Measurements from ENCODE around the gene DLX1.
"Not testable (repeated sequence)": the region's sequence is repeated elsewhere in the genome, so short reads cannot be mapped to it uniquely, and the experiment has no call there.

Gene DLX1

GRCh38 chr2:172052000-172052983, 33.0 kb upstream of the DLX1 start:
- DNase-seq (ENCODE audit: low read depth): no peak
- H3K4me3 ChIP-seq (ENCODE audit: low read length): no peak overlapping the region
- no peak for TF ChIP-seq CTCF (IDR thresholded peaks at IDR 0.05; ENCODE audit: insufficient read depth, low read depth, low read length, missing control alignments)

- H3K4me3 ChIP-seq (ENCODE audit: low read length): no peak overlapping the region
- no peak for DNase-seq (ENCODE audit: low read depth)
- TF ChIP-seq CTCF (IDR thresholded peaks at IDR 0.05; ENCODE audit: insufficient read depth, low read depth, low read length, missing control alignments): no peak
Measured at GRCh38 chr2:172053486-172053885, 31.8 kb upstream of the DLX1 start.

- H3K4me3 ChIP-seq (ENCODE audit: low read length): no peak overlapping the region
- no peak for DNase-seq (ENCODE audit: low read depth)
- TF ChIP-seq CTCF (IDR thresholded peaks at IDR 0.05; ENCODE audit: insufficient read depth, low read depth, low read length, missing control alignments): no peak
Measured at GRCh38 chr2:172056293-172056692, 29.0 kb upstream of the DLX1 start.

- no peak for DNase-seq (ENCODE audit: low read depth)
- H3K4me3 ChIP-seq (ENCODE audit: low read length): no peak overlapping the region
- no peak for TF ChIP-seq CTCF (IDR thresholded peaks at IDR 0.05; ENCODE audit: insufficient read depth, low read depth, low read length, missing control alignments)
Measured at GRCh38 chr2:172058660-172059059, 26.6 kb upstream of the DLX1 start.

GRCh38 chr2:172060118-172060517, 25.2 kb upstream of the DLX1 start:
- not testable (repeated sequence) for DNase-seq (ENCODE audit: low read depth)

GRCh38 chr2:172062402-172063004, 22.8 kb upstream of the DLX1 start:
- TF ChIP-seq CTCF (IDR thresholded peaks at IDR 0.05; ENCODE audit: insufficient read depth, low read depth, low read length, missing control alignments): no peak
- no peak for DNase-seq (ENCODE audit: low read depth)

More at GRCh38 chr2:172060118-172060517, 25.2 kb upstream of the DLX1 start:
- not testable (repeated sequence) for H3K4me3 ChIP-seq (ENCODE audit: low read length)

GRCh38 chr2:172063446-172063845, 21.9 kb upstream of the DLX1 start:
- DNase-seq (ENCODE audit: low read depth): no peak
- TF ChIP-seq CTCF (IDR thresholded peaks at IDR 0.05; ENCODE audit: insufficient read depth, low read depth, low read length, missing control alignments): no peak
- no peak overlapping the region for H3K4me3 ChIP-seq (ENCODE audit: low read length)

More at GRCh38 chr2:172062402-172063004, 22.8 kb upstream of the DLX1 start:
- H3K4me3 ChIP-seq (ENCODE audit: low read length): no peak overlapping the region
